Trophoblast cell (in vitro differentiated cells and primary cell): Measurements from ENCODE around the gene RNF25.

Experiments used
- DNase-seq, 2 donors: peaks; one replicate each; pipeline ENCODE4 v3.0.0-alpha.2; 2016
- H2AFZ ChIP-seq: 2 replicates; pipeline ENCODE4 v1.6.1; 2013; ENCODE audit warnings: low read length, moderate library complexity, mild to moderate bottlenecking; ENCODE audit not compliant: insufficient read depth, poor library complexity
- H2AK5ac ChIP-seq: 2 replicates; pipeline ENCODE4 v1.6.1; 2013; ENCODE audit warnings: mild to moderate bottlenecking, low read length
- H2BK120ac ChIP-seq: 2 replicates; pipeline ENCODE4 v1.6.1; 2013; ENCODE audit warnings: low read length, mild to moderate bottlenecking, moderate library complexity; ENCODE audit not compliant: insufficient read depth, poor library complexity
- H2BK12ac ChIP-seq: 2 replicates; pipeline ENCODE4 v1.6.1; 2013; ENCODE audit warnings: mild to moderate bottlenecking, low read length, moderate library complexity
- H2BK5ac ChIP-seq: 2 replicates; pipeline ENCODE4 v1.6.1; 2013; ENCODE audit warnings: low read length, low read depth, moderate library complexity, mild to moderate bottlenecking; ENCODE audit not compliant: poor library complexity
- H3K14ac ChIP-seq: 2 replicates; pipeline ENCODE4 v1.6.1; 2013; ENCODE audit warnings: mild to moderate bottlenecking, low read length
- H3K18ac ChIP-seq: 2 replicates; pipeline ENCODE4 v1.6.1; 2013; ENCODE audit warnings: mild to moderate bottlenecking, low read length
- H3K23ac ChIP-seq: 2 replicates; pipeline ENCODE4 v1.6.1; 2013; ENCODE audit warnings: low read length
- H3K27ac ChIP-seq: 2 replicates; pipeline ENCODE4 v1.5.1; 2013; ENCODE audit warnings: low read depth, mild to moderate bottlenecking, inconsistent platforms, low read length, moderate library complexity
- H3K27me3 ChIP-seq: 2 replicates; pipeline ENCODE4 v1.6.1; 2013; ENCODE audit warnings: inconsistent platforms, mild to moderate bottlenecking, low read length, moderate library complexity; ENCODE audit not compliant: insufficient read depth
- H3K36me3 ChIP-seq, 2 experiments: 1 replicate in 1 of 2; 2 replicates in 1 of 2; pipeline ENCODE4 v1.6.1; 2013; ENCODE audit warnings: low read length in 2 of 2, mild to moderate bottlenecking in 2 of 2, moderate library complexity in 1 of 2; ENCODE audit not compliant: insufficient read depth in 2 of 2, control insufficient read depth in 1 of 2
- H3K4ac ChIP-seq: 2 replicates; pipeline ENCODE4 v1.6.1; 2013; ENCODE audit warnings: low read depth, mild to moderate bottlenecking, low read length, moderate library complexity
- H3K4me1 ChIP-seq, 2 experiments: 1 replicate in 1 of 2; 2 replicates in 1 of 2; pipeline ENCODE4 v1.6.1; 2013; ENCODE audit warnings: low read length in 2 of 2, mild to moderate bottlenecking in 2 of 2, moderate library complexity in 1 of 2; ENCODE audit not compliant: insufficient read depth in 2 of 2, control insufficient read depth in 1 of 2
- H3K4me2 ChIP-seq: 2 replicates; pipeline ENCODE4 v1.6.1; 2013; ENCODE audit warnings: inconsistent platforms, mild to moderate bottlenecking, low read length, moderate library complexity
- H3K4me3 ChIP-seq: 2 replicates; pipeline ENCODE4 v1.5.1; 2013; ENCODE audit warnings: mild to moderate bottlenecking, low read depth, low read length, inconsistent platforms
- H3K79me1 ChIP-seq: one replicate; pipeline ENCODE4 v1.6.1; 2013; ENCODE audit warnings: low read length
- H3K79me2 ChIP-seq: 2 replicates; pipeline ENCODE4 v1.6.1; 2013; ENCODE audit warnings: low read length, mild to moderate bottlenecking; ENCODE audit not compliant: control insufficient read depth, insufficient read depth, poor library complexity
- H3K9ac ChIP-seq: 2 replicates; pipeline ENCODE4 v1.6.1; 2013; ENCODE audit warnings: mild to moderate bottlenecking, low read length
- H3K9me3 ChIP-seq: 2 replicates; pipeline ENCODE4 v1.6.1; 2013; ENCODE audit warnings: low read depth, mild to moderate bottlenecking, control low read depth, inconsistent platforms, low read length; ENCODE audit not compliant: insufficient read depth
- H4K12ac ChIP-seq: 2 replicates; pipeline ENCODE4 v1.6.1; 2013; ENCODE audit warnings: low read depth, mild to moderate bottlenecking, low read length, moderate library complexity
- H4K8ac ChIP-seq: 2 replicates; pipeline ENCODE4 v1.6.1; 2013; ENCODE audit warnings: low read depth, mild to moderate bottlenecking, low read length, moderate library complexity
- H4K91ac ChIP-seq: one replicate; pipeline ENCODE4 v1.6.1; 2013; ENCODE audit warnings: low read depth, mild to moderate bottlenecking, low read length, moderate library complexity
- WGBS: extraction: QIAGEN DNeasy Blood & Tissue Kit; methylation state at CpG from one replicate; pipeline ENCODE4 v1.1.7; 2013; ENCODE audit warnings: missing lambda C conversion rate; ENCODE audit not compliant: insufficient read length, insufficient coverage; ENCODE audit errors: extremely low coverage; 5-methylcytosine and 5-hydroxymethylcytosine counted together

The RNF25 gene

GRCh38 chr2:218648088-218648786 lies 23.6 kb downstream of the RNF25 start:
- Histone ChIP-seq H4K8ac (no peak overlapping the region), H2AFZ (no peak overlapping the region), H3K18ac (no peak overlapping the region), H3K4me3 (no peak overlapping the region), H3K27ac (no peak overlapping the region), H3K9me3 (peaks cover 4% of the 10 kb centered on the region), H3K4me1 (no peaks in the 10 kb centered on the region), H2BK120ac (no peak overlapping the region), H2AK5ac (no peak overlapping the region), H3K36me3 (peaks cover 48 to 71% of the 10 kb centered on the region in 2 experiments), H4K91ac (no peak overlapping the region), H3K4me2 (no peak overlapping the region), H3K4ac (no peak overlapping the region), H3K79me1 (no peaks in the 10 kb centered on the region), H2BK12ac (no peak overlapping the region), H3K9ac (no peak overlapping the region), H2BK5ac (no peak overlapping the region), H3K14ac (no peak overlapping the region), H3K79me2 (no peaks in the 10 kb centered on the region), H3K23ac (no peak overlapping the region), H3K27me3 (no peaks in the 10 kb centered on the region), H4K12ac (no peak overlapping the region)
- WGBS: no CpG with 5 or more reads among the region's 9 CpGs
- DNase-seq: peak; percentile 62 to 87

GRCh38 chr2:218645126-218645525 lies 26.7 kb downstream of the RNF25 start:
- Histone ChIP-seq H3K27me3 (no peaks in the 10 kb centered on the region), H2BK5ac (no peak overlapping the region), H3K23ac (no peak overlapping the region), H4K91ac (no peak overlapping the region), H3K9ac (no peak overlapping the region), H3K4ac (no peak overlapping the region), H3K18ac (no peak overlapping the region), H2BK12ac (no peak overlapping the region), H4K8ac (no peak overlapping the region), H4K12ac (no peak overlapping the region), H2BK120ac (no peak overlapping the region), H3K79me1 (no peaks in the 10 kb centered on the region), H3K14ac (no peak overlapping the region), H3K4me3 (no peak overlapping the region), H3K4me1 (no peaks in the 10 kb centered on the region), H3K36me3 (peaks cover 59 to 71% of the 10 kb centered on the region in 2 experiments), H2AK5ac (no peak overlapping the region), H2AFZ (no peak overlapping the region), H3K9me3 (peaks cover 4% of the 10 kb centered on the region), H3K27ac (no peak overlapping the region), H3K4me2 (no peak overlapping the region), H3K79me2 (no peaks in the 10 kb centered on the region)
- DNase-seq: no peak
- no CpG with 5 or more reads among the region's 1 CpG for WGBS

- Histone ChIP-seq H3K36me3 (peaks cover 59 to 72% of the 10 kb centered on the region in 2 experiments), H2BK120ac (no peak overlapping the region), H2AK5ac (no peak overlapping the region), H3K14ac (no peak overlapping the region), H2AFZ (no peak overlapping the region), H3K79me1 (no peaks in the 10 kb centered on the region), H3K23ac (no peak overlapping the region), H2BK5ac (no peak overlapping the region), H3K4me2 (no peak overlapping the region), H3K9me3 (peaks cover 4% of the 10 kb centered on the region), H4K91ac (no peak overlapping the region), H3K79me2 (no peaks in the 10 kb centered on the region), H4K12ac (no peak overlapping the region), H4K8ac (no peak overlapping the region), H2BK12ac (no peak overlapping the region), H3K27ac (no peak overlapping the region), H3K4me1 (no peaks in the 10 kb centered on the region), H3K9ac (no peak overlapping the region), H3K4ac (no peak overlapping the region), H3K18ac (no peak overlapping the region), H3K27me3 (no peaks in the 10 kb centered on the region), H3K4me3 (no peak overlapping the region)
- no peak for DNase-seq
- no CpG with 5 or more reads among the region's 11 CpGs for WGBS
Measured at GRCh38 chr2:218644721-218645120, 27.1 kb downstream of the RNF25 start.

- peak in 1 of 2 donors; percentile 17 for DNase-seq
Measured at GRCh38 chr2:218643751-218644310, 28.0 kb downstream of the RNF25 start.

More at GRCh38 chr2:218643751-218644310, 28.0 kb downstream of the RNF25 start:
- H3K4me3 ChIP-seq: no peak overlapping the region
- peaks cover 60 to 71% of the 10 kb centered on the region in 2 experiments for H3K36me3 ChIP-seq
- no peak overlapping the region for H2BK120ac ChIP-seq
- no peak overlapping the region for H3K23ac ChIP-seq
- H3K4ac ChIP-seq: no peak overlapping the region
- H3K9ac ChIP-seq: no peak overlapping the region
- no peak overlapping the region for H3K27ac ChIP-seq
- H4K12ac ChIP-seq: no peak overlapping the region
- WGBS: no CpG with 5 or more reads among the region's 10 CpGs
- no peaks in the 10 kb centered on the region for H3K79me1 ChIP-seq
- peaks cover 4% of the 10 kb centered on the region for H3K9me3 ChIP-seq
- H3K4me1 ChIP-seq: no peaks in the 10 kb centered on the region
- no peak overlapping the region for H2AK5ac ChIP-seq
- H3K18ac ChIP-seq: no peak overlapping the region
- H3K4me2 ChIP-seq: no peak overlapping the region
- no peak overlapping the region for H2BK5ac ChIP-seq
- no peaks in the 10 kb centered on the region for H3K27me3 ChIP-seq
- H3K14ac ChIP-seq: no peak overlapping the region
- no peak overlapping the region for H4K91ac ChIP-seq
- H4K8ac ChIP-seq: no peak overlapping the region
- H2BK12ac ChIP-seq: no peak overlapping the region
- no peak overlapping the region for H2AFZ ChIP-seq
- H3K79me2 ChIP-seq: no peaks in the 10 kb centered on the region
